HFF-Myc (cell line): ENCODE measurements around the gene ZNF81.
"Not testable (repeated sequence)": the region's sequence is repeated elsewhere in the genome, so short reads cannot be mapped to it uniquely, and the experiment has no call there.

ENCODE experiments used
- DNase-seq: peaks from one replicate; pipeline ENCODE4 v3.0.0-alpha.2; 2011; ENCODE audit warnings: low read depth; ENCODE audit errors: extremely low read depth
- H3K4me3 ChIP-seq: replicated peaks from 2 replicates; pipeline ENCODE4 v1.5.1; 2011; ENCODE audit warnings: low read depth, mild to moderate bottlenecking, control low read depth, low read length
- TF ChIP-seq, protein P1 (sequence below): IDR thresholded peaks from 2 replicates; pipeline ENCODE4 v1.5.1; 2012; ENCODE audit warnings: mild to moderate bottlenecking, low read depth, low read length, control low read depth; ENCODE audit errors: missing control alignments

The ZNF81 gene

GRCh38 chrX:47958761-47959342 is 122.2 kb downstream of the ZNF81 start:
- TF ChIP-seq, protein P1, sequence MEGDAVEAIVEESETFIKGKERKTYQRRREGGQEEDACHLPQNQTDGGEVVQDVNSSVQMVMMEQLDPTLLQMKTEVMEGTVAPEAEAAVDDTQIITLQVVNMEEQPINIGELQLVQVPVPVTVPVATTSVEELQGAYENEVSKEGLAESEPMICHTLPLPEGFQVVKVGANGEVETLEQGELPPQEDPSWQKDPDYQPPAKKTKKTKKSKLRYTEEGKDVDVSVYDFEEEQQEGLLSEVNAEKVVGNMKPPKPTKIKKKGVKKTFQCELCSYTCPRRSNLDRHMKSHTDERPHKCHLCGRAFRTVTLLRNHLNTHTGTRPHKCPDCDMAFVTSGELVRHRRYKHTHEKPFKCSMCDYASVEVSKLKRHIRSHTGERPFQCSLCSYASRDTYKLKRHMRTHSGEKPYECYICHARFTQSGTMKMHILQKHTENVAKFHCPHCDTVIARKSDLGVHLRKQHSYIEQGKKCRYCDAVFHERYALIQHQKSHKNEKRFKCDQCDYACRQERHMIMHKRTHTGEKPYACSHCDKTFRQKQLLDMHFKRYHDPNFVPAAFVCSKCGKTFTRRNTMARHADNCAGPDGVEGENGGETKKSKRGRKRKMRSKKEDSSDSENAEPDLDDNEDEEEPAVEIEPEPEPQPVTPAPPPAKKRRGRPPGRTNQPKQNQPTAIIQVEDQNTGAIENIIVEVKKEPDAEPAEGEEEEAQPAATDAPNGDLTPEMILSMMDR = peak; percentile 9
- H3K4me3 ChIP-seq = no peak overlapping the region
- no peak for DNase-seq

DNA sequence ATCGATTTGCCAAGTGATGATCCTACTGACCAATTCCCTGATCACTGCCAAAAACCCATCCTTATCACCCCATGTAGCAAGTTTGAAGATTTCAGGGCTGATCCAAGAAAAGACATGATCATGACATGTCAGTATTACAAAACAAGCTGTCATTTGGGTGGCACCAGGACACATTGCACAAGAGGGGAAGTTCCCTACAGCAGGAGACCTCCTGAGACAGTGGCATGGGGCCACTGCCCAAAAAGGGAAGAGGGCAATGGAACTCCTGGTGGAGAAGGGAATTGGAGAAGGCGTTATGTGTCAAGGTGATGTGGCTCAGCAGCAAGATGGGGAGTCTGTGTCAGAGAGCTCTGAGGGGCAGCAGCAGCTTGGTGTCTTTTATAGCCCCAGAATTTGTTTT is 123.7 kb downstream of the ZNF81 start:
- no peak overlapping the region for H3K4me3 ChIP-seq
- DNase-seq = no peak
- TF ChIP-seq, protein P1 = no peak

- DNase-seq = not testable (repeated sequence)
Observed at GRCh38 chrX:47961830-47962229, 125.1 kb downstream of the ZNF81 start.

DNA sequence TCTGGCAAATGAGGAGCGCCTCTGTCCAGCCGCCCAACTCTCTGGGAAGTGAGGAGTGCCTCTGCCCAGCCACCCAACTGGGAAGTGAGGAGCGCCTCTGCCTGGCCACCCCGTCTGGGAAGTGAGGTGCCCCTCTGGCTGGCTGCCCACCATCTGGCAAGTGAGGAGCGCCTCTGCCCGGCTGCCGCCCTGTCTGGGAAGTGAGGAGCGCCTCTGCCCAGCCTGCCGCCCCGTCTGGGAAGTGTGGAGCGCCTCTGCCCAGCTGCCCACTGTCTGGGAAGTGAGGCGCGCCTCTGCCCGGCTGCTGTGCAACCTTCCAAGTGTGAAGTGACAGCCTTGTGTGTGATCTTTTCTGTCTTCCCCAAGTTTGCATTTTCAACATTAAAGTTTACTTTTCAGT is 128.8 kb downstream of the ZNF81 start:
- not testable (repeated sequence) for H3K4me3 ChIP-seq

More at GRCh38 chrX:47961830-47962229, 125.1 kb downstream of the ZNF81 start:
- not testable (repeated sequence) for H3K4me3 ChIP-seq

More for the DNA sequence above, 128.8 kb downstream of the ZNF81 start:
- not testable (repeated sequence) for DNase-seq
